NT2/D1 (cell line): ENCODE measurements around the gene FAM53B.

ENCODE experiments used
- SUZ12 ChIP-seq: IDR thresholded peaks from 2 replicates; pipeline ENCODE4 v1.6.1; 2011; ENCODE audit not compliant: insufficient read length, insufficient read depth; ENCODE audit errors: extremely low read depth
- YY1 ChIP-seq: IDR thresholded peaks from 2 replicates; pipeline ENCODE4 v1.6.1; 2011; ENCODE audit not compliant: insufficient read length, insufficient read depth
- ZNF274 ChIP-seq: IDR thresholded peaks from 2 replicates; pipeline ENCODE4 v1.6.1; 2011; ENCODE audit warnings: mild to moderate bottlenecking, low read depth, low read length

- TF ChIP-seq YY1 (no peak), ZNF274 (no peak), SUZ12 (no peak)
Measured at GRCh38 chr10:124739119-124739921, 4.9 kb downstream of the FAM53B start.
